ENCODE results near the gene IGSF9B. TPM values are rescaled to one million over a fixed set of nuclear protein-coding genes. Genes with fewer than 3 reads are reported as not detected.

Gene IGSF9B
- total RNA-seq, 3 donors from 2014 or later (not counting 1 experiment from before 2014, with no cell fraction given), result 2.2 to 6.1 (median 4.3) TPM

GRCh38 chr11:133953547-133953946 is 3.2 kb downstream of the IGSF9B start:
- H3K27ac Mint-ChIP-seq, result no peak overlapping the region
- Histone ChIP-seq H3K36me3 (ENCODE audit: control insufficient read depth, insufficient read depth, low read length) (no peaks in the 10 kb centered on the region), H3K4me3 (ENCODE audit: low read length) (no peak overlapping the region), H3K27me3 (ENCODE audit: control insufficient read depth, insufficient read depth, low read length) (peaks cover 23% of the 10 kb centered on the region), H3K9me3 (ENCODE audit: control insufficient read depth, insufficient read depth, low read length) (no peaks in the 10 kb centered on the region), H3K4me1 (ENCODE audit: control insufficient read depth, insufficient read depth, low read length) (peaks cover 19% of the 10 kb centered on the region), H3K27ac (ENCODE audit: low read length) (no peak overlapping the region)
- TF ChIP-seq CTCF (IDR thresholded peaks at IDR 0.05), result no peak
- H3K4me3 Mint-ChIP-seq, result no peak overlapping the region
- intact Hi-C loops (cut with micrococcal nuclease), result no loop called here
- H3K27me3 Mint-ChIP-seq (ENCODE audit: low read depth in 2 of 2), result peaks cover 38 to 50% of the 10 kb centered on the region in 2 donors
- 78% methylated on average over 5 of the region's 5 CpGs for WGBS (ENCODE audit: insufficient coverage)
- ATAC-seq (no peak), DNase-seq (no peak)
- no peaks in the 10 kb centered on the region for H3K9me3 Mint-ChIP-seq
- no peaks in the 10 kb centered on the region for H3K36me3 Mint-ChIP-seq
- H3K4me1 Mint-ChIP-seq, result peaks cover 0 to 9% of the 10 kb centered on the region in 2 donors

- no peak overlapping the region for H3K27ac Mint-ChIP-seq
- no peaks in the 10 kb centered on the region for H3K9me3 ChIP-seq (ENCODE audit: control insufficient read depth, insufficient read depth, low read length)
- H3K27me3 Mint-ChIP-seq (ENCODE audit: low read depth in 2 of 2), result peaks cover 28 to 50% of the 10 kb centered on the region in 2 donors
- no peaks in the 10 kb centered on the region for H3K36me3 ChIP-seq (ENCODE audit: control insufficient read depth, insufficient read depth, low read length)
- H3K4me1 Mint-ChIP-seq, result peaks cover 0 to 9% of the 10 kb centered on the region in 2 donors
- no peak for ATAC-seq
- H3K4me1 ChIP-seq (ENCODE audit: control insufficient read depth, insufficient read depth, low read length), result peaks cover 24% of the 10 kb centered on the region
- no peak for DNase-seq
- peaks cover 19% of the 10 kb centered on the region for H3K27me3 ChIP-seq (ENCODE audit: control insufficient read depth, insufficient read depth, low read length)
- no peak for TF ChIP-seq CTCF (IDR thresholded peaks at IDR 0.05)
- WGBS (ENCODE audit: insufficient coverage), result 83% methylated on average over 9 of the region's 10 CpGs
- intact Hi-C loops (cut with micrococcal nuclease), result no loop called here
- no peak overlapping the region for H3K27ac ChIP-seq (ENCODE audit: low read length)
- H3K9me3 Mint-ChIP-seq, result no peaks in the 10 kb centered on the region
- H3K36me3 Mint-ChIP-seq, result no peaks in the 10 kb centered on the region
- no peak overlapping the region for H3K4me3 Mint-ChIP-seq
- H3K4me3 ChIP-seq (ENCODE audit: low read length), result no peak overlapping the region
Observed at GRCh38 chr11:133952199-133953190, 4.3 kb downstream of the IGSF9B start.

- Histone ChIP-seq H3K9me3 (ENCODE audit: control insufficient read depth, insufficient read depth, low read length) (no peaks in the 10 kb centered on the region), H3K27me3 (ENCODE audit: control insufficient read depth, insufficient read depth, low read length) (peaks cover 19% of the 10 kb centered on the region), H3K36me3 (ENCODE audit: control insufficient read depth, insufficient read depth, low read length) (no peaks in the 10 kb centered on the region), H3K4me3 (ENCODE audit: low read length) (no peak overlapping the region), H3K4me1 (ENCODE audit: control insufficient read depth, insufficient read depth, low read length) (peaks cover 28% of the 10 kb centered on the region), H3K27ac (ENCODE audit: low read length) (no peak overlapping the region)
- Mint-ChIP-seq H3K27me3 (ENCODE audit: low read depth in 2 of 2) (peaks cover 27 to 50% of the 10 kb centered on the region in 2 donors), H3K4me3 (no peak overlapping the region), H3K27ac (no peak overlapping the region), H3K4me1 (peaks cover 0 to 9% of the 10 kb centered on the region in 2 donors), H3K36me3 (no peaks in the 10 kb centered on the region), H3K9me3 (no peaks in the 10 kb centered on the region)
- TF ChIP-seq CTCF (IDR thresholded peaks at IDR 0.05), result no peak
- DNase-seq, result no peak
- intact Hi-C loops (cut with micrococcal nuclease), result no loop called here
- 76% methylated on average over 32 of the region's 32 CpGs for WGBS (ENCODE audit: insufficient coverage)
- ATAC-seq, result no peak
Observed at GRCh38 chr11:133951327-133952198, 5.2 kb downstream of the IGSF9B start.
